Renal cortex interstitium (tissue), 15 donors: ENCODE data around the gene FH. TPM values are rescaled to one million over a fixed set of nuclear protein-coding genes. Genes with fewer than 3 reads are reported as not detected.

Source experiments
- DNase-seq, 11 donors: peaks; one replicate each; pipeline ENCODE4 v3.0.0-alpha.2; 2013; ENCODE audit warnings: low read depth in 9 of 11, low spot score in 4 of 11; ENCODE audit errors: extremely low read depth in 1 of 11
- long read RNA-seq, 16 experiments: transcript quantifications; one replicate each; lab custom pipeline, GENCODE V29; 2026
- polyA plus RNA-seq, 3 donors: library from polyadenylated mRNA; unstranded; fragments of 120-200 nt; gene quantifications; one replicate each; pipeline ENCODE4 v1.2.1, GENCODE V29; 2013; ENCODE audit not compliant: insufficient read length in 3 of 3

FH gene
- 100 to 1,000 TPM in 2 of 3 donors, 10 to 100 TPM in 1; 90.7 to 107 (median 101) TPM for polyA plus RNA-seq
- long read RNA-seq, donor 1, transcript FH-201 (10 exons, 1,797 nt), result major isoform, 16 of 52 reads
- long read RNA-seq, donor 1, partial matches to known transcripts, result 36 of 52 reads
- long read RNA-seq, donor 1, other reads (novel, unspliced or antisense), result 0 of 52 reads
- long read RNA-seq, donor 2, transcript FH-201 (10 exons, 1,797 nt), result major isoform, 22 of 59 reads
- long read RNA-seq, donor 2, partial matches to known transcripts, result 36 of 59 reads
- long read RNA-seq, donor 2, other reads (novel, unspliced or antisense), result 0 of 59 reads
- long read RNA-seq, donor 3, transcript FH-201 (10 exons, 1,797 nt), result major isoform, 31 of 101 reads
- long read RNA-seq, donor 3, partial matches to known transcripts, result 70 of 101 reads
- long read RNA-seq, donor 3, other reads (novel, unspliced or antisense), result 0 of 101 reads
- long read RNA-seq, donor 4, transcript FH-201 (10 exons, 1,797 nt), result major isoform, 17 of 44 reads
- long read RNA-seq, donor 4, partial matches to known transcripts, result 27 of 44 reads
- long read RNA-seq, donor 4, other reads (novel, unspliced or antisense), result 0 of 44 reads
- long read RNA-seq, donor 5, result 0 reads
- long read RNA-seq, donor 6, transcript FH-201 (10 exons, 1,797 nt), result major isoform, 21 of 66 reads
- long read RNA-seq, donor 6, partial matches to known transcripts, result 45 of 66 reads
- long read RNA-seq, donor 6, other reads (novel, unspliced or antisense), result 0 of 66 reads
- long read RNA-seq, donor 7, transcript FH-201 (10 exons, 1,797 nt), result major isoform, 33 of 129 reads
- long read RNA-seq, donor 7, partial matches to known transcripts, result 96 of 129 reads
- long read RNA-seq, donor 7, other reads (novel, unspliced or antisense), result 0 of 129 reads
- long read RNA-seq, donor 8, transcript FH-201 (10 exons, 1,797 nt), result major isoform, 32 of 136 reads
- long read RNA-seq, donor 8, partial matches to known transcripts, result 104 of 136 reads
- long read RNA-seq, donor 8, other reads (novel, unspliced or antisense), result 0 of 136 reads
- long read RNA-seq, donor 9, transcript FH-201 (10 exons, 1,797 nt), result major isoform, 23 of 52 reads
- long read RNA-seq, donor 9, partial matches to known transcripts, result 29 of 52 reads
- long read RNA-seq, donor 9, other reads (novel, unspliced or antisense), result 0 of 52 reads
- long read RNA-seq, donor 10, transcript FH-201 (10 exons, 1,797 nt), result major isoform, 23 of 112 reads
- long read RNA-seq, donor 10, partial matches to known transcripts, result 89 of 112 reads
- long read RNA-seq, donor 10, other reads (novel, unspliced or antisense), result 0 of 112 reads
- long read RNA-seq, donor 11, transcript FH-201 (10 exons, 1,797 nt), result major isoform, 16 of 61 reads
- long read RNA-seq, donor 11, partial matches to known transcripts, result 45 of 61 reads
- long read RNA-seq, donor 11, other reads (novel, unspliced or antisense), result 0 of 61 reads
- long read RNA-seq, donor 12, transcript FH-201 (10 exons, 1,797 nt), result major isoform, 7 of 37 reads
- long read RNA-seq, donor 12, partial matches to known transcripts, result 30 of 37 reads
- long read RNA-seq, donor 12, other reads (novel, unspliced or antisense), result 0 of 37 reads
- long read RNA-seq, donor 13, transcript FH-201 (10 exons, 1,797 nt), result major isoform, 27 of 88 reads
- long read RNA-seq, donor 13, partial matches to known transcripts, result 61 of 88 reads
- long read RNA-seq, donor 13, other reads (novel, unspliced or antisense), result 0 of 88 reads
- long read RNA-seq, donor 14, transcript FH-201 (10 exons, 1,797 nt), result major isoform, 20 of 55 reads
- long read RNA-seq, donor 14, partial matches to known transcripts, result 35 of 55 reads
- long read RNA-seq, donor 14, other reads (novel, unspliced or antisense), result 0 of 55 reads
- long read RNA-seq, donor 15, transcript FH-201 (10 exons, 1,797 nt), result major isoform, 11 of 30 reads
- long read RNA-seq, donor 15, partial matches to known transcripts, result 19 of 30 reads
- long read RNA-seq, donor 15, other reads (novel, unspliced or antisense), result 0 of 30 reads
- long read RNA-seq, donor 16, transcript FH-201 (10 exons, 1,797 nt), result major isoform, 39 of 134 reads
- long read RNA-seq, donor 16, partial matches to known transcripts, result 88 of 134 reads
- long read RNA-seq, donor 16, other reads (novel, unspliced or antisense), result 7 of 134 reads

DNA sequence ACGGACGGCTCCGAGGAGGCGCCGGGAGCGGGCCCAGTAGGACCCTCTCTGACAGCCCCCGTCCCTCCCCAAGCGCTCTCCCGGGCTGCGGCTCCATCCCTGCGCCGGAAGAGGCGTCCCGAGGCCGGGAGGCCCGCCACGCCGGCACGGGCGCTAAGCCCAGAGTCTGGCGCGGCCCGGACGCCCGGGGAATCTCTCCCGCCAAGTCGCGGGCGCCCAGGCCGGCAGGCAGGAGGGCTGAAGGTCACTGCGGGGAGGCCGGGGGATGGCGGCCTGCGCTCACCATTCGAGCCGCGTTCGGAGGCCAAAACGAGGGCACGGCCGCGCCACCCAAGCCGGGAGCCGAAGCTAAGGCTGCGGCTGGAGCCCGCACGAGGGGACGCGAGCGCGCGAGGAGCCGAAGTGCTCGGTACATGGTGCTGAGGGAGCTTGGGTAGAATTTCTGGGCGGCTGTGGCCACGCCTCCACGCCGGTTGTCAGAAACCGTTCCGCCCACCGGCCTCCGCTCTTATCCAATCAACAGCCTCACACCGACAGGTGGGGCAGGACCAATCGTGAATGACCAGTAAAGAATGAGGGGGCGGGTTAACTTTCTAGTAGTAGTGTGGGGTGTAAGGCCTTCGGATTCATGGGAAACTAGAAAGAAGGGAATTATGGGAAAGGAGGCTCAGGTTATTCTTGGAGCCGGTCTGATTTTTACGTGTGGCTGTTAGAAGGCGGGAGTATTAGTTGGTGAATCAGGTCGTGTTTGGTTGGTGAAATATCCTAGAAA, at the start of gene FH:
FH (minus strand) TSS at position 448 of the 772 bp plus-strand sequence; CDS start at position 415, 33 bp downstream.
- peak; percentile 91 to 98 (median 94) for DNase-seq

DNA sequence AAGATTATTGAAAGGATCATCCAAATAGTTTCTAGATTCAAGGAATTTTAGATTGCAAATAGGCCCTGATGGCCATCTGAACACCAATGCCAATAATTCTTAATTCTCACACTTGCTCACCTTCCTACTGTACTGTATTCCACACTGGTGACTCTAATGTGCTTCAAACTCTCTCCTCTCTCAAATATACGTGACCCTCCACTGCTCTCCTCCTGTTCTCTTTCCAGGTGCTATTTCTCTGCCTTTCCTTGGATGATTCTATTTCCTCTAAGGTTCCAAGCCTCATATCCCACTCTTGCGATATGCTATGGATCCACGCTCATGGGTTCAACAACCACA, 41.3 kb upstream of the FH start:
- no peak for DNase-seq

DNA sequence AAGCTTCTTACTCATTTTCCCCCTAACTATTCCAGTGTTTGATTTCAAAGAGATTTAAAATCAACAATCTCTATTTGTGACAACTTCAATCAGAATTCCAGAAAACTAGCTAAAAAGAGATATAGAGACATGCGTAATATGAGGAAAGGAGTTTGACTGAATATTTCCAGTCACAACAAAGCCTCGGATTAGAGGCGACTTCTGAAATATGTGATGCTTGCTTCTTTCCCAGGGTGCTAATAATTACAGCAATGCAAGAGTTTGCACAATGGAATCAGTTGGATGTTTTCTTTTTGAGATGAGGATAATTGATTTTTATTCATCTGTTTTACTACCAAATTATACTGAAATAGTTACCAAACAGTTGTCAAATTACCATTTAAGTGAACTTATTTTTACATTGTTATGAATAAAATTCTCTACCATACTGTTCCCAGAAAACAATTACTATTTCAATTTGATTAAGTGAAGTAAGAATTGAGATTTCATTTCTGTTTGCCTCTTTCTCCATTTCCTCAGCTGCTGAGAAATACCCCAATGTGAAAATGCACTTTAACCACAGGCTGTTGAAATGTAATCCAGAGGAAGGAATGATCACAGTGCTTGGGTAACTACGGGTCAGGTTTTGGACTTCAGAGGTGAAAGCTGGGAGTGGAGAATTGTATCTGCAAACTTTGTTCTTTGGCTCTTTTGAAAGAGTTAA, 40.7 kb upstream of the FH start:
- DNase-seq, result peak in 1 of 11 donors; percentile 12

DNA sequence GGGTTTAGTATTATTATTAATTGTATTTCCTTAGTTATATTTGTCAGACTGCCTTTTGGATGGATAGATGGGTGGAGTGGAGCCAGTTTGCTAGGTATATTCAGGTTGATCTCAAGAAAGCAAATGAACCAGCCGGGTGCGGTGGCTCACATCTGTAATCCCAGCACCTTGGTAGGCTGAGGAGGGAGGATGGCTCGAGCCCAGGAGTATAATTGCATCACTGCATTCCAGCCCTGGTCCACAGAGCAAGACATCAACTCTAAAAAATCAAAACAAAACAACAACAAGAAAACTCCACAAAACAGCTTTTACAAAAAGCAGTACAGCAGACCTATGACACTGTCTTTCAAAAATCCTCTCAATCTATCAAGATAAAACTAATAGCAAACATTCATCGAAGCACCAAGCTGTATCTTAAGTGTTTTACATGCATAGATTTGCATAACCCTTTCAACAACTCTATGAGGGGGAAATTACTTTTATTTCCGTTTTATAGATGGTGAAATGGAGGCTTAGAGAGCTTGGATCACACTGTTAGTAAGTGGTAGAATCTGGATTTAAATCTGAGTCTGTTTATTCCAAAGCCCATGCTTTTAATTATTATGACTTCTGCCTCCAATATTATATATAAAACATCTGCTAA, 38.1 kb upstream of the FH start:
- DNase-seq, result no peak

- DNase-seq, result no peak
Measured at GRCh38 chr1:241557031-241557430, 37.5 kb upstream of the FH start.

GRCh38 chr1:241555526-241555925, 36.0 kb upstream of the FH start:
- no peak for DNase-seq

GRCh38 chr1:241553886-241554592, 34.5 kb upstream of the FH start:
- DNase-seq, result no peak

GRCh38 chr1:241551759-241552638, 32.4 kb upstream of the FH start:
- no peak for DNase-seq

- DNase-seq, result no peak
Measured at GRCh38 chr1:241550318-241550717, 30.8 kb upstream of the FH start.

GRCh38 chr1:241548008-241548407, 28.5 kb upstream of the FH start:
- no peak for DNase-seq

- DNase-seq, result no peak
Measured at GRCh38 chr1:241542199-241542907, 22.8 kb upstream of the FH start.

- DNase-seq, result no peak
Measured at GRCh38 chr1:241536969-241537368, 17.4 kb upstream of the FH start.

GRCh38 chr1:241536304-241536703, 16.7 kb upstream of the FH start:
- no peak for DNase-seq
